ENCODE results near the gene ZBTB21.
A peak's percentile ranks its signal among the peaks of the same experiment; 100 is the strongest.

Gene ZBTB21

GRCh38 chr21:42017022-42017421 is 6.9 kb upstream of the ZBTB21 start:
- no peak overlapping the region for H3K27ac ChIP-seq
- no peak for TF ChIP-seq CTCF (conservative IDR thresholded peaks at IDR 0.05)

GRCh38 chr21:42016364-42016985 is 6.3 kb upstream of the ZBTB21 start:
- no peak for TF ChIP-seq CTCF (conservative IDR thresholded peaks at IDR 0.05)
- no peak overlapping the region for H3K27ac ChIP-seq

GRCh38 chr21:42013931-42014330 is 3.8 kb upstream of the ZBTB21 start:
- no peak overlapping the region for H3K27ac ChIP-seq

GRCh38 chr21:42013376-42013775 is 3.2 kb upstream of the ZBTB21 start:
- H3K27ac ChIP-seq, result no peak overlapping the region

More at GRCh38 chr21:42013931-42014330, 3.8 kb upstream of the ZBTB21 start:
- TF ChIP-seq CTCF (conservative IDR thresholded peaks at IDR 0.05), result no peak

GRCh38 chr21:42012763-42013329 is 2.7 kb upstream of the ZBTB21 start:
- no peak overlapping the region for H3K27ac ChIP-seq
- no peak for TF ChIP-seq CTCF (conservative IDR thresholded peaks at IDR 0.05)

More at GRCh38 chr21:42013376-42013775, 3.2 kb upstream of the ZBTB21 start:
- TF ChIP-seq CTCF (conservative IDR thresholded peaks at IDR 0.05), result no peak

GRCh38 chr21:42012344-42012743 is 2.2 kb upstream of the ZBTB21 start:
- TF ChIP-seq CTCF (conservative IDR thresholded peaks at IDR 0.05), result no peak
- H3K27ac ChIP-seq, result no peak overlapping the region

GRCh38 chr21:42010507-42011495 is 641 bp upstream of the ZBTB21 start:
- H3K27ac ChIP-seq, result peak overlapping the region; percentile 99
- peak; percentile 15; the same call in 1 of the 2 replicates for TF ChIP-seq CTCF (conservative IDR thresholded peaks at IDR 0.05)

All from VCaP (cell line).